Jurkat, Clone E6-1 (cell line): ENCODE measurements around the gene APOC4.
"Not testable (repeated sequence)": the region's sequence is repeated elsewhere in the genome, so short reads cannot be mapped to it uniquely, and the experiment has no call there.

ENCODE experiments used
- DNase-seq: peaks from one replicate; pipeline ENCODE4 v3.0.0-alpha.2; 2011; ENCODE audit warnings: low read depth, low spot score
- H3K4me3 ChIP-seq: 2 replicates; pipeline ENCODE4 v1.5.1; 2011; ENCODE audit warnings: mild to moderate bottlenecking, low read length, control low read depth, moderate library complexity

APOC4 gene

GRCh38 chr19:44913512-44914432, 28.3 kb upstream of the APOC4 start:
- not testable (repeated sequence) for H3K4me3 ChIP-seq

DNA sequence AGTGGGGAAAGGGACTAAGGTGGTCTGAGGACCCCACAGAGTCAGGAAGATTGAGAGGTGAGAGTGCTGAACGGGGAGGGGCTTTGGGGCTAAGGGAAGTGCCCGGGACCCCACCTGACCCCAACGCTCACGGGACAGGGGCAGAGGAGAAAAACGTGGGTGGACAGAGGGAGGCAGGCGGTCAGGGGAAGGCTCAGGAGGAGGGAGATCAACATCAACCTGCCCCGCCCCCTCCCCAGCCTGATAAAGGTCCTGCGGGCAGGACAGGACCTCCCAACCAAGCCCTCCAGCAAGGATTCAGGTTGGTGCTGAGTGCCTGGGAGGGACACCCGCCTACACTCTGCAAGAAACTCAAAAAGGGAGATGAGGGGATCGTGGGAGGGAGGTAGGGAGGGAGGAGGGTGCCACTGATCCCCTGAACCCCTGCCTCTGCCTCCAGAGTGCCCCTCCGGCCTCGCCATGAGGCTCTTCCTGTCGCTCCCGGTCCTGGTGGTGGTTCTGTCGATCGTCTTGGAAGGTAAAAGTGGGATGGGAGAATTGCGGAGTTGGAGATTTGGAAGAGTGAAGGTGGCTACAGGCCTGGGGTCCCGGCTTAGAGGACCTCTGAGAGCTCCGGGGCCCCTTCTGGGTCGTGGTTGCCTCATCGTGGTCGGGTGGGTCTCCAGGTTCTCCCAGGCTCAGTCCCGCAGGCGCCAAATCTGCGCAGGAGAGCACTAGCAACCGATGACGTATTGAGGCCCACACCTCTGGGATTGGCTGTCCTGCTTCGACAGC, 27.4 kb upstream of the APOC4 start, which contains the start of gene APOC1:
Gene APOC1, plus strand, starts transcription at position 176 of the 774 bp plus-strand sequence. Its CDS starts 284 bp downstream, at position 460.
- peak within 1 kb of the TSS; percentile 55 for H3K4me3 ChIP-seq

More at GRCh38 chr19:44913512-44914432, 28.3 kb upstream of the APOC4 start:
- DNase-seq, result not testable (repeated sequence)

DNA sequence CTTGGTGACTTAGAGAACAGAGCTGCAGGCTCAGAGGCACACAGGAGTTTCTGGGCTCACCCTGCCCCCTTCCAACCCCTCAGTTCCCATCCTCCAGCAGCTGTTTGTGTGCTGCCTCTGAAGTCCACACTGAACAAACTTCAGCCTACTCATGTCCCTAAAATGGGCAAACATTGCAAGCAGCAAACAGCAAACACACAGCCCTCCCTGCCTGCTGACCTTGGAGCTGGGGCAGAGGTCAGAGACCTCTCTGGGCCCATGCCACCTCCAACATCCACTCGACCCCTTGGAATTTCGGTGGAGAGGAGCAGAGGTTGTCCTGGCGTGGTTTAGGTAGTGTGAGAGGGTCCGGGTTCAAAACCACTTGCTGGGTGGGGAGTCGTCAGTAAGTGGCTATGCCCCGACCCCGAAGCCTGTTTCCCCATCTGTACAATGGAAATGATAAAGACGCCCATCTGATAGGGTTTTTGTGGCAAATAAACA, 17.8 kb upstream of the APOC4 start:
- DNase-seq, result no peak

More for the DNA sequence above, 27.4 kb upstream of the APOC4 start, which contains the start of gene APOC1:
- peak; percentile 77 for DNase-seq

DNA sequence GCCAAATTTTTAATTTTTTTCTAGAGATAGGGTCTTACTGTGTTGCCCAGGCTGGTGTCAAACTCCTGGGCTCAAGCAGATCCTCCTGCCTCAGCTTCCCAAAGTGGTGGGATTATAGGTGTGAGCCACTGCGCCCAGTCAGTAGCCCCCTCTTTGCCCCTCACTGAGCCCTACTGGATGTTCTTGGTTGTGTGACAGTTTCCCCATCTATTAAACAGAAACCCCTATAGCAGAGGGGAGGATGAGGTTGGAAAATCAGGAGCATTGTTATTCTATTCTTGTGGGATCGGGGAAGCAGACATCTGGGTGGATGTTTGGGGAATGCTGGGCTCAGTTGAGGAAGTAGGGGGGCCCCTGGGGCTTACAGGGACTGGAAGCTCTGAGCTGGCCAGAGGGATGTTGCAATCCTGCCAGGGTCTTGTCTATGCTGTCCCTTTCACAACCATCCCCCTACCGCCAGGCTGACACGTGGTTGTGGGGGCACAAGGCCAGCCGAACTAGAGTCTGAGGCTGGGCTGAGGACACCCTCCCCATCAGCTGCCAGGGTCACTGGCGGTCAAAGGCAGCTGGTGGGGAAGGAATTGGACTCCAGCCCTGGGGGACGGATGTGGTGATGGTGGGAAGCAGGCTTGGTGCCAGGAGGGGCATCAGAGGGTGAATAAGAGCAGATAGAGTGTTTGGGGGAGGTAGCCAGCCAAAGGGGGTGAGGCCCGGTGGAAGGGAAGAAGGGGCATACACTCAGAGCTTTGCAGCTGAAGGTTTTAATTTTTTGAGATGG, 16.7 kb upstream of the APOC4 start:
- H3K4me3 ChIP-seq, result no peak overlapping the region
- DNase-seq, result no peak

More for the DNA sequence above, 17.8 kb upstream of the APOC4 start:
- no peak overlapping the region for H3K4me3 ChIP-seq

GRCh38 chr19:44926245-44927077, 15.6 kb upstream of the APOC4 start:
- H3K4me3 ChIP-seq, DNase-seq: not testable (repeated sequence)

DNA sequence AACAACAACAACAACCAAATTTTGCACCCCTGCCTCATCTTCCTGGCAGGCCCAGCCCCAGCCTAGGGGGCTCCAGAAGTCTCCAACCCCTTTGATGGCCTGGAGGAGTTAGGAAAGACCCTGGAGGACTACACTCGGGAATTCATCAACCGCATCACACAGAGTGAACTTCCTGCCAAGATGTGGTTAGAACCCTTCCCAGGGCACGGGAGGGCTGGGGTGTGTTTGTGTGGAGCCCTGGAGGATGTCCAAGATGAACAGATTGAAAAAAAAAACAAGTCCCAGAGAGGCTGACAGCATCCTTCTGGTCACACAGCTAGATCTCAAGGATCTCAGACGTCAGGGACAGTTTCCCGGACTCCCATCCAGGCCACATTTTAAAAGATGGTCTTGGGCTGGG, 14.3 kb upstream of the APOC4 start:
- no peak overlapping the region for H3K4me3 ChIP-seq
- DNase-seq, result no peak

- H3K4me3 ChIP-seq, result no peak overlapping the region
- DNase-seq, result no peak
Measured at GRCh38 chr19:44930088-44930487, 11.9 kb upstream of the APOC4 start.

- DNase-seq, result no peak
- no peak overlapping the region for H3K4me3 ChIP-seq
Measured at GRCh38 chr19:44931541-44931940, 10.5 kb upstream of the APOC4 start.

DNA sequence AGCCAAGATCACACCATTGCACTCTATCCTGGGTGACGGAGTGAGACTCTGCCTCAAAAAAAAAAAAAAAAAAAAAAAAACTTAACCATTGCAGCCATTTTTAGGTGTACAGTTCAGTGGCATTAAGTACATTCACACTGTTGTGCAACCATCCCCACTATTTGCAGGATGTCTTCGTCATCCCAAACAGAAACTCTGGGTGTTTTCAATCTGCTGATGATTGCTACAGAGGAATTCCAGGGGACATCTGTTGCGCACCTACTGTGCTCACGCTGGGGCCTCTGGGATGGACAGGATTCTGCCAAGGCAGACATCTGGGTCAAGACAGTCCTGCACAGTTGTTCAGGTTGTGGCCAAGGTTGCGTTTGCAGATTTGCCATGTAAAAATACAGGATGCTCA, 2.4 kb upstream of the APOC4 start:
- H3K4me3 ChIP-seq, result no peak overlapping the region
- DNase-seq, result no peak

GRCh38 chr19:44943801-44944249, 1.8 kb downstream of the APOC4 start:
- DNase-seq, result no peak
- H3K4me3 ChIP-seq, result no peak overlapping the region

DNA sequence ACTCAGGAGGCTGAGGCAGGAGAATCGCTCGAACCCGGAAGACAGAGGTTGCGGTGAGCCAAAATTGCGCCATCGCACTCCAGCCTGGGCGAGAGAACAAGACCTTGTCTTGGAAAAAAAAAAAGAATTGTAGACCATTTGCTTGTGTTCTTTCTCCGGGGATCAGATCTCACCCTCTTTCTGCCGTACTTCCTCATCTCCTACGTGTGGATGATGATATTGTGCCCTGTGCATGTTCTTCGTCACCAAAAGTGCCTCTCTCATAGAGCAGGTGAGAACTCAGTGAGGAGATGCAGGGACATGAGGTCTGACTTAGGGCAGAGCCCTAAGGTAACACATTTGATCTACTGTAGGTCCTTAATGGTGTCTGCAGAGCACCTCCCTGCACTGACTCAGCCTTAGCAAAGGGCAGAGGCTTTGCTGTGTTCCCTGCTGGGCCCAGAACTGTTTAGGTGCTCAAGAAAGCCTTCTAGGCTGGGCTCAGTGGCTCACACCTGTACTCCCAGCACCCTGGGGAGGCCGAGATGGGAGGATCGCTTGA, 5.1 kb downstream of the APOC4 start:
- no peak overlapping the region for H3K4me3 ChIP-seq
- DNase-seq, result no peak

- DNase-seq, result no peak
- no peak overlapping the region for H3K4me3 ChIP-seq
Measured at GRCh38 chr19:44948237-44948636, 6.2 kb downstream of the APOC4 start.

GRCh38 chr19:44948763-44949374, 6.8 kb downstream of the APOC4 start:
- no peak overlapping the region for H3K4me3 ChIP-seq
- DNase-seq, result no peak

- H3K4me3 ChIP-seq, result no peak overlapping the region
- DNase-seq, result no peak
Measured at GRCh38 chr19:44949550-44949949, 7.5 kb downstream of the APOC4 start.

GRCh38 chr19:44951179-44952159, 9.4 kb downstream of the APOC4 start:
- DNase-seq, result peak; percentile 70
- H3K4me3 ChIP-seq, result no peak overlapping the region

- peak overlapping the region; percentile 97 for H3K4me3 ChIP-seq
- no peak for DNase-seq
Measured at GRCh38 chr19:44954278-44954648, 12.2 kb downstream of the APOC4 start.
